Measurements from ENCODE around the gene RNASEH2B. TPM values are rescaled to one million over a fixed set of nuclear protein-coding genes. Genes with fewer than 3 reads are reported as not detected.

RNASEH2B gene
- total RNA-seq, 2 donors from 2014 or later, result 37.7 to 44.1 TPM

- Histone ChIP-seq H3K9me3 (ENCODE audit: control insufficient read depth, low read length) (no peaks in the 10 kb centered on the region), H3K4me3 (ENCODE audit: low read length) (no peak overlapping the region), H3K4me1 (ENCODE audit: control insufficient read depth, insufficient read depth, low read length) (peaks cover 3% of the 10 kb centered on the region), H3K36me3 (ENCODE audit: control insufficient read depth, insufficient read depth, low read length) (no peaks in the 10 kb centered on the region), H3K27ac (ENCODE audit: low read depth, low read length) (no peak overlapping the region), H3K27me3 (ENCODE audit: control insufficient read depth, insufficient read depth, low read length, poor library complexity, severe bottlenecking) (no peaks in the 10 kb centered on the region), H3K9ac (ENCODE audit: extremely low read depth, low read length, poor library complexity, severe bottlenecking) (no peak overlapping the region)
- Mint-ChIP-seq H3K9me3 (no peaks in the 10 kb centered on the region), H3K4me3 (no peak overlapping the region), H3K27me3 (ENCODE audit: insufficient read depth) (peaks cover 13% of the 10 kb centered on the region), H3K36me3 (ENCODE audit: low read depth) (no peaks in the 10 kb centered on the region), H3K4me1 (peaks cover 28% of the 10 kb centered on the region), H3K27ac (no peak overlapping the region)
- no peak for TF ChIP-seq CTCF (conservative IDR thresholded peaks at IDR 0.05)
- no peak for DNase-seq
- 97 to 100% methylated on average over 1 to 4 of the region's 4 CpGs for WGBS, 2 experiments (ENCODE audit: insufficient coverage in 1 of 2, insufficient read length in 1 of 2)
These were observed 86.3 kb downstream of the RNASEH2B start for GRCh38 chr13:50995854-50996253.

- H3K27me3 ChIP-seq (ENCODE audit: control insufficient read depth, insufficient read depth, low read length, poor library complexity, severe bottlenecking), result no peaks in the 10 kb centered on the region
- TF ChIP-seq CTCF (conservative IDR thresholded peaks at IDR 0.05), result no peak
- no peak overlapping the region for H3K4me3 Mint-ChIP-seq
- H3K4me3 ChIP-seq (ENCODE audit: low read length), result no peak overlapping the region
- no peak overlapping the region for H3K27ac ChIP-seq (ENCODE audit: low read depth, low read length)
- no peak overlapping the region for H3K27ac Mint-ChIP-seq
- H3K27me3 Mint-ChIP-seq (ENCODE audit: insufficient read depth), result peaks cover 2% of the 10 kb centered on the region
- no peak for DNase-seq
- no peaks in the 10 kb centered on the region for H3K36me3 ChIP-seq (ENCODE audit: control insufficient read depth, insufficient read depth, low read length)
- no peaks in the 10 kb centered on the region for H3K9me3 ChIP-seq (ENCODE audit: control insufficient read depth, low read length)
- 88 to 100% methylated on average over 2 to 3 of the region's 3 CpGs for WGBS, 2 experiments (ENCODE audit: insufficient coverage in 1 of 2, insufficient read length in 1 of 2)
- H3K36me3 Mint-ChIP-seq (ENCODE audit: low read depth), result no peaks in the 10 kb centered on the region
- H3K4me1 Mint-ChIP-seq, result peaks cover 16% of the 10 kb centered on the region
- no peaks in the 10 kb centered on the region for H3K4me1 ChIP-seq (ENCODE audit: control insufficient read depth, insufficient read depth, low read length)
- H3K9me3 Mint-ChIP-seq, result no peaks in the 10 kb centered on the region
- H3K9ac ChIP-seq (ENCODE audit: extremely low read depth, low read length, poor library complexity, severe bottlenecking), result no peak overlapping the region
These were observed 88.7 kb downstream of the RNASEH2B start for GRCh38 chr13:50998326-50998725.

GRCh38 chr13:50999641-51000040 is 90.0 kb downstream of the RNASEH2B start:
- H3K9me3 Mint-ChIP-seq, result no peaks in the 10 kb centered on the region

More at GRCh38 chr13:50999641-51000040, 90.0 kb downstream of the RNASEH2B start:
- Histone ChIP-seq H3K27me3 (ENCODE audit: control insufficient read depth, insufficient read depth, low read length, poor library complexity, severe bottlenecking) (no peaks in the 10 kb centered on the region), H3K9me3 (ENCODE audit: control insufficient read depth, low read length) (no peaks in the 10 kb centered on the region), H3K27ac (ENCODE audit: low read depth, low read length) (no peak overlapping the region), H3K9ac (ENCODE audit: extremely low read depth, low read length, poor library complexity, severe bottlenecking) (no peak overlapping the region), H3K4me3 (ENCODE audit: low read length) (no peak overlapping the region), H3K36me3 (ENCODE audit: control insufficient read depth, insufficient read depth, low read length) (no peaks in the 10 kb centered on the region), H3K4me1 (ENCODE audit: control insufficient read depth, insufficient read depth, low read length) (no peaks in the 10 kb centered on the region)
- H3K27me3 Mint-ChIP-seq (ENCODE audit: insufficient read depth), result no peaks in the 10 kb centered on the region
- H3K36me3 Mint-ChIP-seq (ENCODE audit: low read depth), result no peaks in the 10 kb centered on the region
- no peak for DNase-seq
- TF ChIP-seq CTCF (conservative IDR thresholded peaks at IDR 0.05), result no peak
- WGBS, 2 experiments (ENCODE audit: insufficient coverage in 1 of 2, insufficient read length in 1 of 2), result 89 to 96% methylated on average over 6 to 7 of the region's 7 CpGs
- no peak overlapping the region for H3K4me3 Mint-ChIP-seq
- H3K27ac Mint-ChIP-seq, result no peak overlapping the region
- peaks cover 8% of the 10 kb centered on the region for H3K4me1 Mint-ChIP-seq

Measured in endodermal cell (in vitro differentiated cells).